Inflammatory macrophage (primary cell): ENCODE results near the gene METTL1.
"Not testable (repeated sequence)": the region's sequence is repeated elsewhere in the genome, so short reads cannot be mapped to it uniquely, and the experiment has no call there.

Experiments
- DNase-seq, 2 donors: peaks; one replicate each; pipeline ENCODE4 v3.0.0-alpha.2; 2020 to 2022

METTL1 gene

GRCh38 chr12:57796996-57797395 is 25.1 kb upstream of the METTL1 start:
- peak in 1 of 2 donors; percentile 18 for DNase-seq

- no peak for DNase-seq
Observed at GRCh38 chr12:57795354-57795753, 23.4 kb upstream of the METTL1 start.

GRCh38 chr12:57793920-57794319 is 22.0 kb upstream of the METTL1 start:
- peak; percentile 45 to 50 for DNase-seq

- DNase-seq: no peak
Observed at GRCh38 chr12:57783861-57784260, 12.0 kb upstream of the METTL1 start.

DNA sequence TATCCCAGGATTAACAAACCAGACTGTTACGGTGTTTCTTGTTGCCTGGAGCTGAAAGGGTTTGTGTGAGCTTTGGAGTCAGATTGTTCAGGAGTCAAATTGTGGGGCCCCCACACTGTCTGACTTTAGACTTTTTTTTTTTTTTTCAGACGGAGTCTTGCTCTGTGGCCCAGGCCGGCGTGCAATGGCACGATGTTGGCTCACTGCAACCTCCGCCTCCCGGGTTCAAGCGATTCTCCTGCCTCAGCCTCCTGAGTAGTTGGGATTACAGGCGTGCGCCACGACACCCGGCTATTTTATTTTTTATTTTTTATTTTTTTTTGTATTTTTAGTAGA is 11.5 kb upstream of the METTL1 start:
- no peak for DNase-seq

GRCh38 chr12:57782608-57783465 is 10.9 kb upstream of the METTL1 start, which contains the start of gene TSFM:
Gene TSFM (plus strand): TSS chr12:57782787. CDS start chr12:57782802, 15 bp downstream.
- peak; percentile 96 for DNase-seq

DNA sequence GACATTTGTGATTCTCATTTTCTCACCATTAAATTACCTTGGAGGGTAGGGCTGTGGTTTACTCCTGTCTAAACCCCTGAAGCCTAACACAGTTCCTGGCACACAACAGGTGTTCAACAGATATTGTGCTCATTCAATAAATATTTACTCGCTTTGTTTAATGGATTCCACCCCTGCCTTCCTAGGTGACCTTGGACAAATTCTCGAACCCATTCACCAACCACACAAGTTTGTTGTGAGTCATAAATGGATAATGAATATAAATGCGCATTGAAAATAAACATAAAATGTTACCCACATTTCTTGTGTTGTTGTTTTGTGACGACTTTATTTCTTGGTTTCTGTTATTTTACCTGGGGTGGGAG is 10.3 kb upstream of the METTL1 start:
- DNase-seq: no peak

GRCh38 chr12:57781801-57782200 is 9.9 kb upstream of the METTL1 start:
- DNase-seq: no peak

DNA sequence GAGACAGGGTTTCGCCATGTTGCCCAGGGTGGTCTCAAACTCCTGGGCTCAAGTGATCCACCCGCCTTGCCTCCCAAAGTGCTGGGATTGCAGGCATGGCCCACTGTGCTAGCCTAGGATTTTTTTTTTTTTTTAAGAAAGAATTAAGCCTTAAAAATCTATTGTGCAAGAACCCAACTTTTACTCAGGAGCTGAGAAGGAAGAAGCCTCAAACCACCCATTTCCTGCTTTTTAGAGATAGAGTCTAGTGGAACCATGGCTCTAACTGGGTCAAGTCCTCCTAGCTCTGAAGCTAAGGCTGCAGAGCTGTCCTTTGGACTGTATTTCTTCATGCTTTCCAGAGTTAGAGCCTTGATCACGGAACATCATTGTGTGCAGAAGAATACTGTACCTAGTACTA is 9.3 kb upstream of the METTL1 start:
- DNase-seq: peak; percentile 56 to 57

GRCh38 chr12:57780284-57780897 is 8.5 kb upstream of the METTL1 start:
- no peak for DNase-seq

DNA sequence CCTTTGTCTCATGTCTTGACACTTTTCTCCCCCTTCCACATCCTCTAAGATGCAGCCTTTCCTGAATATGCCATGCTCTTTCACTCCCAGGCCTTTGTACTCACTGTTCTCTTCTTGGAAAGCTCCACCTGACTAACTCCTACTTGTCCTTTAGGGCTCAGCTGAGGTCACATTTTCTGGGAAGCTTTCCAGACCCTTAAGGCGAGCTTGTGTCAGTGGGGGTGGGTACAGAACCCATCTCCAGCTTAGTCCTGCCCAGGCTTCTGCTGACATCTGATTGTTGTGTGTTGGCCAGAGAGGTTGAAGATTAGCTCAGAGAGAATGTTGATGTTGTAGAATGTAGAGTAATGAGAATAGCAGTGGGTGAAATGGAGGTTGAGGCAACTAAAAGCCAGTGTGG is 7.8 kb upstream of the METTL1 start:
- DNase-seq: no peak

GRCh38 chr12:57777911-57778310 is 6.0 kb upstream of the METTL1 start:
- peak in 1 of 2 donors; percentile 31 for DNase-seq

DNA sequence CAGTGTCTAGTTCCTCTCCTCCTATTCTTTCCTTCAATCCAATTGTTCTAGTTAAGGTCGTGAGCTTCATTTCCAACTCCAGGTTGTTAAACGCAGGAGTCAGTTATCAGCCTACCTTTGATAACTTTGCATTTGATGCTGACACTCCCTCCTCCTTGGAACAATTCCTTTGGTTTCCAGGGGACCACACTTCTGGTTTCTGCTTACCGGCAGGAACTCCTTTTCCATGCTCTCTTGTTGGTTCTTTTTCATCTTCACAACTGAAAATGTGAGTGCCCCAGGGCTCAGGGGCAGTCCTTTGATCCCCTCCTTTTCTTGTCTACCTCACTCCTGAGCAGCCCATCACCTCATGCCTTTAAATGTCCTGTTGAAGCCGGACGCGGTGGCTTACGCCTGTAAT is 5.5 kb upstream of the METTL1 start:
- no peak for DNase-seq

DNA sequence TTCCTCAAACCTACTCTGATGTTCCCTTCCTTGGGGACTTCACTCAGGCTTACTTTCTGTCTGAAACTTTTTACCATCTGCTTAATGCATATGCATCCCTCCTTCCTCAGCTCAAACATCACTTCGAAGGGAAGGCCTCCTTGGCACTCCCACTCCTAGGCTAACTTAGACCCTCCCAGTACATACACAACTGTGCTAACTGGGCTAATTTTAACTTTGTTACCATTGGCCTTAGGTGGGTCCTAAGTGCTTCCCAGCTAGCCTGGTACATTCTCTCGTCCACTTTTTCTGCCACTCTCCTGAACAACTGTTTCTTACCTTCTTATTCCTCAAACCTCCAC is 4.3 kb upstream of the METTL1 start:
- no peak for DNase-seq

- peak; percentile 91 for DNase-seq
Observed at GRCh38 chr12:57775563-57776246, 3.8 kb upstream of the METTL1 start.

GRCh38 chr12:57775044-57775443 is 3.1 kb upstream of the METTL1 start:
- no peak for DNase-seq

DNA sequence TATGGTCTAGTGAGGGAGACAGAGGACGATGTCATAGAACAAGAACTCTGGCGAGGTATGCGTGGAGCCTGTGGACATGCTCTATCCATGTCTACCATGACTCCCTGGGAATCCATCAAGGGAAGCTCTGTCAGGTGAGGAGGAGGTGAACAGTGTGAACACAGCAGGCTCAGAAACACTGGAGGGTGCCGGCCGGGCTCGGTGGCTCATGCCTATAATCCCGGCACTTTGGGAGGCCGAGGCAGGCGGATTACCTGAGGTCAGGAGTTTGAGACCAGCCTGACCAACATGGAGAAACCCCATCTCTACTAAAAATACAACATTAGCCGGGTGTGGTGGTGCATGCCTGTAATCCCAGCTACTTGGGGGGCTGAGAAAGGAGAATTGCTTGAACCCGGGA is 2.7 kb upstream of the METTL1 start:
- DNase-seq: not testable (repeated sequence)

GRCh38 chr12:57772429-57773322 is 771 bp upstream of the METTL1 start, which contains the start of gene EEF1AKMT3:
Gene EEF1AKMT3 (plus strand): TSS chr12:57772614. CDS start chr12:57772725, 111 bp downstream.
- peak; percentile 49 to 69 for DNase-seq

DNA sequence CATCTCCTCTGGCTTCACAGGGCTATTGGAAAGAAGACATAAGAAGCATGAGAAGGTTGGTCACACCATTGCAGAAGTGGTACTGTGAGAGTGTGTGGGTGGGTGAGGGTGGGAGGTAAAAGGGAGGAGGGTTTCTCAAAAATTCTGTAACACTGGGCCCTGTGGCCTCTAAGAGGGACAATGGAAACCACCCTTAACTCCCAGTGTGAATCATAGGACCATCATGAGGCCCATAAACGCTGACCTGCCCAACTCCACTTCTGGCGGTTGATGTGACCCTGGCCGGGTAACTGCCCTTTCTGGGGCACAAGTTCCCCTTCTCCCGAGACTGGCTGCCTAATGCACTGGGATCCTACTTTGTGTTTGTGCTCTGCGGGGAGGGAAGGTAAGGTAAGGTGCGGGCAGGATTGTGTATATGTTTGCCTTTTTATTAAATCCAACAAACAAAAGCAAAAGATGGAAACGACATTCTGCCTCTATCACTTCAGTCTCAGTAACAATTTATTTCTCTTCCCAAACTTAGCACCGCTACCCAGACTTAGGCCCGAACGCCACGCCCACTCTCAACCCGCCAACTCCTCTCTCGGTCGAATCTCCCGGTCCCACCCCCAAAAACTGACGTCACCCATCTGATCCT is 551 bp downstream of the METTL1 start:
- DNase-seq: peak; percentile 88 to 95

GRCh38 chr12:57770734-57771133 is 1.2 kb downstream of the METTL1 start:
- peak in 1 of 2 donors; percentile 39 for DNase-seq

DNA sequence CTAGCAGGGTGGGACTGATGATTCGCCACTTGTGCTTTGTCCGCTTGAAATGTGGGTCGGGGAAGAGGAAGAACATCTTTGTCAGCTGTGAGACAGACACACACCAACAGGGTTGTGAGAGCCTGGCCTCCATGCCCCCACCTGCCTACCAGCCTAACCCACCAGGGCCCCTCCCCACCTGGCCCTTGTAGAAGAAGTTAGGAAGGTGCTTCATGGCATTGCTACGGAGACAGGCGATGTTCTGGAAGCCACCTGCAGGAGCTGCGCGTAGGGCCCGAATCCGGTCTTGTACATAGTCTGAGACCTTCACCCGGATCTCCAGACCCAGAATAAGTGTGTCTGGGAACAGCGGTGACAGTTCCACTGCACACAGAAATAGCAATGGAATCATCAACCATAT is 2.3 kb downstream of the METTL1 start:
- no peak for DNase-seq

- DNase-seq: no peak
Observed at GRCh38 chr12:57767876-57768275, 4.0 kb downstream of the METTL1 start.
